Measurements from ENCODE around the gene KRT1.

DNA sequence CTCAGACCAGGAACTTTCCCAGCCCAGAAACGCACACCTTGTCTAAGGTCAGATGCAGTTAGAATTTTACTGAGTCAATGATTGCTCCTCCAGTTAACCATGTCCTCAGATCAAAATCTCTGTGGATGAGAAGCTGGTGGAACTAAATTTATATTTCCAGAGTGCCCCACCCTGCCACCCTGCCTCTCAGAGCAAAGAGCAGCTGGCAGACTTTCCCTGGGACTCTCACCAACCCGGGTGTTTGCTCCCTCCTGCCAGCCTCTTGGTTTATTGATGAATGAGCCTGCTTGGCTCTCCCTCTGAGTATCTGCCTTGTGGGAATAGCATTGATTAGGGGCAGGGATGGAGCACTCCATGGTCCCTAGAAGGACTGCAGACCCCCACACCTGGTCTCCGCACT, 5.9 kb upstream of the KRT1 start:
- TF ChIP-seq POLR2A (IDR thresholded peaks at IDR 0.05; ENCODE audit: low read length) (no peak), GATA1 (IDR thresholded peaks at IDR 0.05; ENCODE audit: low read depth, low read length) (no peak)

Measured in erythroblast (primary cell).